GM12878 (cell line): ENCODE data around the gene RHOBTB1.

Experiments used
- MEF2A ChIP-seq: IDR thresholded peaks from 2 replicates; pipeline ENCODE4 v1.6.1; 2011; ENCODE audit warnings: low read depth, mild to moderate bottlenecking, low read length, moderate library complexity; ENCODE audit not compliant: insufficient read depth
- ZNF207 ChIP-seq: fragments of 450-650 bp; IDR thresholded peaks from 2 replicates; pipeline ENCODE4 v1.6.1; 2014; ENCODE audit warnings: antibody characterized with exemption, mild to moderate bottlenecking, borderline replicate concordance

DNA sequence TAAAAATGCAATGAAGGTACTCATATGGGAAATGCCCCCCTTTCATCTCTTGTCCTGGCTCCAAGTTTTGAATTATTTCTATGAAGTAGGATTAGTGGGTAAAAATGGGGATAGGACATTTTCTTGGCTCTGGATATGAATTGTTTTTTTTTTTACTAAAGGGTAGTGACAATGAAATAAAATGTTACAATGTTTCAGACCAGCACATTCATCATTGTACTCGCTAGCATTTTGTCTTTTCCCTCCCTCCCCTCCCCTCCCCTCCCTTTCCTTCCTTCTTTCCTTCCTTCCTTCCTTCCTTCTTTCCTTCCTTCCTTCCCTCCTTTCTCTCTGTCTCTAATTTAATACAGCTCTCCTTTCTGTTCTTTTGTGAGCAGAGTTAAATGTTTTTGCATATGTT lies 101.3 kb downstream of the RHOBTB1 start:
- no peak for TF ChIP-seq ZNF207
- no peak for TF ChIP-seq MEF2A
